T-helper 2 cell treated with Interferon-gamma antibody and Interleukin-4, amounts not matched to agents 5 μg/mL and 100 μg/mL, for 36 hours (primary cell): ENCODE results near the gene NT5DC2.

Experiments used
- DNase-seq: peaks from one replicate; pipeline ENCODE4 v3.0.0; 2021; ENCODE audit warnings: low spot score
- H3K27ac Mint-ChIP-seq: one replicate; pipeline ENCODE4 v1.8.0; 2021; ENCODE audit warnings: mild to moderate bottlenecking, mixed read lengths
- H3K27me3 Mint-ChIP-seq: one replicate; pipeline ENCODE4 v1.8.0; 2021; ENCODE audit warnings: low read depth, mixed read lengths
- H3K36me3 Mint-ChIP-seq: one replicate; pipeline ENCODE4 v1.8.0; 2021; ENCODE audit warnings: low read depth, mixed read lengths
- H3K4me1 Mint-ChIP-seq: one replicate; pipeline ENCODE4 v1.8.0; 2021; ENCODE audit warnings: low read depth, mixed read lengths
- H3K4me3 Mint-ChIP-seq: one replicate; pipeline ENCODE4 v1.8.0; 2022; ENCODE audit warnings: mild to moderate bottlenecking, moderate library complexity, mixed read lengths
- H3K9me3 Mint-ChIP-seq: one replicate; pipeline ENCODE4 v1.8.0; 2021; ENCODE audit warnings: mixed read lengths

NT5DC2 gene

GRCh38 chr3:52516509-52517195 is 17.0 kb downstream of the NT5DC2 start:
- H3K27me3 Mint-ChIP-seq = no peaks in the 10 kb centered on the region
- no peak for DNase-seq
- no peak overlapping the region for H3K27ac Mint-ChIP-seq
- no peaks in the 10 kb centered on the region for H3K36me3 Mint-ChIP-seq
- no peaks in the 10 kb centered on the region for H3K9me3 Mint-ChIP-seq
- H3K4me1 Mint-ChIP-seq = no peaks in the 10 kb centered on the region
- no peak overlapping the region for H3K4me3 Mint-ChIP-seq

- H3K27me3 Mint-ChIP-seq = no peaks in the 10 kb centered on the region
- no peaks in the 10 kb centered on the region for H3K9me3 Mint-ChIP-seq
- H3K36me3 Mint-ChIP-seq = no peaks in the 10 kb centered on the region
- H3K4me1 Mint-ChIP-seq = no peaks in the 10 kb centered on the region
- no peak for DNase-seq
- H3K4me3 Mint-ChIP-seq = no peak overlapping the region
- H3K27ac Mint-ChIP-seq = no peak overlapping the region
Measured at GRCh38 chr3:52515192-52515591, 18.5 kb downstream of the NT5DC2 start.

GRCh38 chr3:52514576-52514975 is 19.1 kb downstream of the NT5DC2 start:
- H3K27me3 Mint-ChIP-seq = no peaks in the 10 kb centered on the region
- H3K9me3 Mint-ChIP-seq = no peaks in the 10 kb centered on the region
- H3K27ac Mint-ChIP-seq = no peak overlapping the region
- no peaks in the 10 kb centered on the region for H3K4me1 Mint-ChIP-seq
- no peaks in the 10 kb centered on the region for H3K36me3 Mint-ChIP-seq
- no peak overlapping the region for H3K4me3 Mint-ChIP-seq
- no peak for DNase-seq

- H3K4me1 Mint-ChIP-seq = no peaks in the 10 kb centered on the region
- H3K27ac Mint-ChIP-seq = no peak overlapping the region
- H3K27me3 Mint-ChIP-seq = no peaks in the 10 kb centered on the region
- no peak overlapping the region for H3K4me3 Mint-ChIP-seq
- H3K36me3 Mint-ChIP-seq = no peaks in the 10 kb centered on the region
- H3K9me3 Mint-ChIP-seq = no peaks in the 10 kb centered on the region
- no peak for DNase-seq
Measured at GRCh38 chr3:52513281-52513680, 20.4 kb downstream of the NT5DC2 start.

- no peak for DNase-seq
- H3K36me3 Mint-ChIP-seq = no peaks in the 10 kb centered on the region
- no peaks in the 10 kb centered on the region for H3K27me3 Mint-ChIP-seq
- H3K4me1 Mint-ChIP-seq = no peaks in the 10 kb centered on the region
- no peak overlapping the region for H3K4me3 Mint-ChIP-seq
- H3K9me3 Mint-ChIP-seq = no peaks in the 10 kb centered on the region
- no peak overlapping the region for H3K27ac Mint-ChIP-seq
Measured at GRCh38 chr3:52512727-52513126, 20.9 kb downstream of the NT5DC2 start.

DNA sequence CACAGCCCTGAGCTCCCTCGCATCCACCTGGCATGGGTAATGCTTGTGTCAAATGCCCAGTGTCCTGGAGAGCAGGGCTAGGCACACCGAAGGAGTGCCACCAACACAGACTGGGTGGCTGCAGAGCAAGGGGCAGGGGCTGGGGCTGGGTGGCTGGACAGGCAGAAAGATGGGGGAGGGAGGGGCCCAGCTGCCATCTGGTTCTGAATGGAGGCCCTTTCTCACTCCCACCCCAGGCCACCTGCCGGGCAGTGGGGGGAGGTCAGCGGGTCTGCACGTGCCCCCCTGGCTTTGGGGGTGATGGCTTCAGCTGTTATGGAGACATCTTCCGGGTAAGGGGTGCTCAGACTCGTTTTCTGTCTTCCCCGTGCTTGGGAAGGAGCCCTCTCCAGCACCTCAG is 21.6 kb downstream of the NT5DC2 start:
- Mint-ChIP-seq H3K27me3 (no peaks in the 10 kb centered on the region), H3K4me1 (no peaks in the 10 kb centered on the region), H3K4me3 (no peak overlapping the region), H3K27ac (no peak overlapping the region), H3K9me3 (no peaks in the 10 kb centered on the region), H3K36me3 (no peaks in the 10 kb centered on the region)
- DNase-seq = no peak

DNA sequence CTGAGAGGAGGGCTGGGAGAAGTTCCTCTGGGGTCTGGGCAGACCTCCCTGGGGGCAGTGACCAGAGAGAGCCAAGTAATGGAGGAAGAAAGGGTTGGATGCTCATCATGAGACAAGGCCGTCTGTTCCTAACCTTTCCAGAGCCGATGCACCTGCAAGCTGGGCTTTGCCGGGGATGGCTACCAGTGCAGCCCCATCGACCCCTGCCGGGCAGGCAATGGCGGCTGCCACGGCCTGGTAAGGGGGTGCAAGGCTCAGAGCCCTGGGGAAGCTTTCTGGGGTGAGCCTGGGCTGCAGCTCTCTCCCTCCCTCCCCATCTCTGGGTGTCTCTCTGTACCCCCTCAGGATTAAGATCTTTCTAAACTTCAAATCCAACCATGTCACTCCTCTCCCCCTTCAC is 22.1 kb downstream of the NT5DC2 start:
- H3K27ac Mint-ChIP-seq = no peak overlapping the region
- no peaks in the 10 kb centered on the region for H3K27me3 Mint-ChIP-seq
- no peak for DNase-seq
- H3K36me3 Mint-ChIP-seq = no peaks in the 10 kb centered on the region
- no peaks in the 10 kb centered on the region for H3K4me1 Mint-ChIP-seq
- H3K9me3 Mint-ChIP-seq = no peaks in the 10 kb centered on the region
- no peak overlapping the region for H3K4me3 Mint-ChIP-seq

GRCh38 chr3:52509753-52510328 is 23.8 kb downstream of the NT5DC2 start:
- no peak for DNase-seq
- Mint-ChIP-seq H3K4me1 (no peaks in the 10 kb centered on the region), H3K4me3 (no peak overlapping the region), H3K9me3 (no peaks in the 10 kb centered on the region), H3K27me3 (no peaks in the 10 kb centered on the region), H3K27ac (no peak overlapping the region), H3K36me3 (no peaks in the 10 kb centered on the region)

DNA sequence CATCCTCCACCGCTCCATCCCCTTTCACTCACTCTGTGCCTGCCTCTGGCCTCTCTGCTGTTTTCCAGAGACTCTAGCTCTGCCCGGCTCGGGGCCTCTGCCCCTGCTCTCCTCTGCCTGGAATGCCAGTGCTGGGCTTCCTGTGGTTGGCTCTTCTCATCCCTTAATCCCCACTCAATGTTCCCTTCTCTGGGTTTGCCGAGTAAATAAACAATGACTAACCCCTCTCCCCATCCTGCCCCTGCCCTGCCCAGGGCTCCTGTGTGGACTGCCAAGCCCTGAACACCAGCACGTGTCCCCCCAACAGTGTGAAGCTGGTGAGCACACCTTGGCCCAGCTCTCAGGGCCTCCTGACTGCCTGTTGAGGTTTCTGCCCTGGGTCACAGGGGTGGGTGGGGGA is 26.3 kb downstream of the NT5DC2 start:
- no peaks in the 10 kb centered on the region for H3K27me3 Mint-ChIP-seq
- H3K27ac Mint-ChIP-seq = no peak overlapping the region
- no peaks in the 10 kb centered on the region for H3K9me3 Mint-ChIP-seq
- no peaks in the 10 kb centered on the region for H3K4me1 Mint-ChIP-seq
- H3K4me3 Mint-ChIP-seq = no peak overlapping the region
- no peaks in the 10 kb centered on the region for H3K36me3 Mint-ChIP-seq
- DNase-seq = no peak

- H3K27ac Mint-ChIP-seq = no peak overlapping the region
- H3K4me3 Mint-ChIP-seq = no peak overlapping the region
Measured at GRCh38 chr3:52506266-52506966, 27.2 kb downstream of the NT5DC2 start.

GRCh38 chr3:52504977-52505376 is 28.7 kb downstream of the NT5DC2 start:
- no peaks in the 10 kb centered on the region for H3K4me1 Mint-ChIP-seq

More at GRCh38 chr3:52506266-52506966, 27.2 kb downstream of the NT5DC2 start:
- Mint-ChIP-seq H3K9me3 (no peaks in the 10 kb centered on the region), H3K27me3 (no peaks in the 10 kb centered on the region), H3K36me3 (no peaks in the 10 kb centered on the region), H3K4me1 (no peaks in the 10 kb centered on the region)
- DNase-seq = no peak

GRCh38 chr3:52503788-52504424 is 29.8 kb downstream of the NT5DC2 start:
- no peaks in the 10 kb centered on the region for H3K27me3 Mint-ChIP-seq
- H3K4me3 Mint-ChIP-seq = no peak overlapping the region
- no peak for DNase-seq
- H3K36me3 Mint-ChIP-seq = no peaks in the 10 kb centered on the region
- no peak overlapping the region for H3K27ac Mint-ChIP-seq
- no peaks in the 10 kb centered on the region for H3K4me1 Mint-ChIP-seq
- no peaks in the 10 kb centered on the region for H3K9me3 Mint-ChIP-seq

More at GRCh38 chr3:52504977-52505376, 28.7 kb downstream of the NT5DC2 start:
- DNase-seq = no peak
- Mint-ChIP-seq H3K36me3 (no peaks in the 10 kb centered on the region), H3K9me3 (no peaks in the 10 kb centered on the region), H3K27ac (no peak overlapping the region), H3K4me3 (no peak overlapping the region), H3K27me3 (no peaks in the 10 kb centered on the region)

DNA sequence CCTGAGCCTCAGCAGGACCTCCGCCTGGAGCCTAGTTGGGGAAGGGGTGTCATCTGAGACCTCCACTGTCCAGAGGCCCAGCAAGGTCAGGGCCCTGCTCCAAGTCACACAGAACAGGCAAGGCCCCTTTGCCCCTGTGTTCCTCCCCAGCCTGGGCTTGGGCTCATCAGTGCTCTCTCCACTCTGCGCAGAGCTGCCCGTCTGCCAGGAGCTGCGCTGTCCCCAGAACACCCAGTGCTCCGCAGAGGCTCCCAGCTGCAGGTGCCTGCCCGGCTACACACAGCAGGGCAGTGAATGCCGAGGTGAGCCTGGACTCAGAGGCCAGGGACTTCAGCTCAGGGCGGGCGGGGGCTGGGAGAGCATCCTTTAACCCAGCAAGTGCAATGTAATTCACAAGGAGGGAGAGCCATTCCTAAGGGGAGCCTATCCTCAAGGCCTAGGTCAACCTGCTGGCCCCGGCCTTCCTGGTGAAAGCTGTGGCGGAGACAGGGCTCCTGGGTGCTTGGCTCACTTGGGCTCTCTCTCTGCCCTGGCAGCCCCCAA is 30.8 kb downstream of the NT5DC2 start:
- H3K36me3 Mint-ChIP-seq = no peaks in the 10 kb centered on the region
- H3K4me1 Mint-ChIP-seq = no peaks in the 10 kb centered on the region
- DNase-seq = no peak
- H3K4me3 Mint-ChIP-seq = no peak overlapping the region
- no peaks in the 10 kb centered on the region for H3K9me3 Mint-ChIP-seq
- no peaks in the 10 kb centered on the region for H3K27me3 Mint-ChIP-seq
- H3K27ac Mint-ChIP-seq = no peak overlapping the region

GRCh38 chr3:52502001-52502400 is 31.7 kb downstream of the NT5DC2 start:
- H3K4me1 Mint-ChIP-seq = no peaks in the 10 kb centered on the region

More at GRCh38 chr3:52502001-52502400, 31.7 kb downstream of the NT5DC2 start:
- DNase-seq = no peak
- no peak overlapping the region for H3K27ac Mint-ChIP-seq
- no peaks in the 10 kb centered on the region for H3K36me3 Mint-ChIP-seq
- H3K9me3 Mint-ChIP-seq = no peaks in the 10 kb centered on the region
- H3K4me3 Mint-ChIP-seq = no peak overlapping the region
- H3K27me3 Mint-ChIP-seq = no peaks in the 10 kb centered on the region
